Thyroid gland (tissue), 4 donors: ENCODE measurements around the gene TBC1D2.

Experiments used
- CTCF ChIP-seq, 6 experiments: fragments of 200-600 bp in 3 of 6; fragments of 450-650 bp in 3 of 6; sonication (generic) in 3 of 6; IDR thresholded peaks; one replicate each; pipeline ENCODE4 v1.5.1; 2016 to 2019; ENCODE audit warnings: antibody characterized with exemption in 6 of 6, mild to moderate bottlenecking in 2 of 6, inconsistent platforms in 1 of 6, moderate library complexity in 1 of 6
- POLR2A ChIP-seq, 2 donors: fragments of 450-650 bp; IDR thresholded peaks; one replicate each; pipeline ENCODE4 v1.6.1; 2017; ENCODE audit warnings: antibody characterized with exemption in 2 of 2, mild to moderate bottlenecking in 2 of 2, moderate library complexity in 1 of 2

DNA sequence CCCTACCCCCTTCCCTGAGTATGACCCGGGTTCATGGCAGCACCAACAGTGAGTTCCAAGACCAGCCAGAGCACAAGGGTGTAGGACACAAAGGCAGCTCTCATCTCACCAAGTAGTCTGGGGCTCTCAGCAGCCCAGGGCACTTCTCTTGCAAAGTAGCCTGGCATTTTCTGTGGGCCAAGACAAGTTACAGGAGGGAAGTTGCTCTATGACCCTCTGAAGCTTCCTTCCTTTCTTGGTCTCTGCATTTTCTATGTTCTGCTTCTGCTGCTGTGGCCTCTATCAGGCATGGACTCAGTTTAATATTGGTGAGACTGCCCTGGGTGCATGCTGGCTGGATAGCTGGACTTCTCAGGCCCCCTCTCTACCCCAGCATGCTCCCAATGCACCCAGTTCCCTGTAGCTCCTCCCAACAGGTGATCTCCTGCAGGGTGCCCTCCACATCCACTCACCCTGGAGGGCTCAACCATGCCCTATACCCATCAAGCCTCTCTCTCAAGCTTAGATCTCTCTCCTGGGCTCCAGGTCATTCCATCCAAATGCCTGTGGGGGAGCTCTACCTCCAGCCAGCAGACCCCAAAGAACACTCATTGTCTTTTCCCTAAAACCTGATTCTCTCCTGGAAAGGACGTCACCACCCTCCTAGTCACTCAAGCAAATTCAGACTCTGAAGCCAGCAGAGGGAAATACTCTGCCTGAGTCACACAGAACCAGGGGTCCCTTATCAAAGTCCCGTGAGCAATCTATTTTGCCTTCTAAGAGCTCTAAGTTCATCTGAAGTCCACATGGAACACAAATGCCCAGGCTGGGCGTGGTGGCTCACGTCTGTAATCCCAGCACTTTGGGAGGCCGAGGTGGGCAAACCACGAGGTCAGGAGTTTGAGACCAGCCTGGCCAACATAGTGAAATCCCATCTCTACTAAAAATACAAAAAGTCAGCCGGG lies 13.8 kb downstream of the TBC1D2 start:
- no peak for TF ChIP-seq CTCF (IDR thresholded peaks at IDR 0.05)
- no peak for TF ChIP-seq POLR2A (IDR thresholded peaks at IDR 0.05)
